OCI-LY7 (cell line): ENCODE data around the gene SULT1A2.

ENCODE experiments used
- CTCF ChIP-seq: fragments of 200-600 bp; sonication (generic); conservative IDR thresholded peaks from 2 replicates; pipeline ENCODE4 v1.5.1; 2014; ENCODE audit warnings: mild to moderate bottlenecking, antibody characterized with exemption, low read length, moderate library complexity, mixed read lengths
- EZH2phosphoT487 ChIP-seq: fragments of 200-600 bp; sonication (generic); IDR thresholded peaks from 2 replicates; pipeline ENCODE4 v1.6.1; 2018; ENCODE audit warnings: low read depth, borderline replicate concordance, mild to moderate bottlenecking, mixed run types, antibody characterized with exemption, low read length, moderate library complexity, mixed read lengths

GRCh38 chr16:28572696-28573510, 23.9 kb downstream of the SULT1A2 start:
- no peak for TF ChIP-seq CTCF
- no peak for TF ChIP-seq EZH2phosphoT487
